ENCODE data around the gene RAC3.

DNA sequence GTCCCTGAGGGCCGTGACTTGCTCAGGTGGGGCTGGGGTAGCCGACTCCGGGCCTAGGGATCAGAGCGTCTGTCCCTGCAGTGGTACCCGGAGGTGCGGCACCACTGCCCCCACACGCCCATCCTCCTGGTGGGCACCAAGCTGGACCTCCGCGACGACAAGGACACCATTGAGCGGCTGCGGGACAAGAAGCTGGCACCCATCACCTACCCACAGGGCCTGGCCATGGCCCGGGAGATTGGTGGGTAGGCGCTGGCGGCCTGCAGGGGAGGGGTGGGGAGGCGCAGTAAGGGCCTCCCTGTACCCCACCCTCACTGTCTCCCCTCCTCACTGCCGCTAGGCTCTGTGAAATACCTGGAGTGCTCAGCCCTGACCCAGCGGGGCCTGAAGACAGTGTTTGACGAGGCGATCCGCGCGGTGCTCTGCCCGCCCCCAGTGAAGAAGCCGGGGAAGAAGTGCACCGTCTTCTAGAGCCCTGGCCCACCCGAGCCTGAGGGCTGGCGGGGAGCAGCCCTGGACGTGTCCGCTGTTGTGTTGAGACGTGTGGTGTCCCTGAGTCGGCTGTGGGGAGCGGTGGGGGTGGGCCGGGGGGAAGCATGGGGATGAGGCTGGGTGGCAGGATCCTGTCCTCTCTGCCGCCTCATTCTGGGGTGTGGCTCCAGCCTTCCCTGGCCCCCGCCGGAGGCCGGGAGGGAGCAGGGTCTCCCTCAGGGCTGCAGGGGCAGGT is 2.0 kb downstream of the RAC3 start:
- TF ChIP-seq, protein P1, sequence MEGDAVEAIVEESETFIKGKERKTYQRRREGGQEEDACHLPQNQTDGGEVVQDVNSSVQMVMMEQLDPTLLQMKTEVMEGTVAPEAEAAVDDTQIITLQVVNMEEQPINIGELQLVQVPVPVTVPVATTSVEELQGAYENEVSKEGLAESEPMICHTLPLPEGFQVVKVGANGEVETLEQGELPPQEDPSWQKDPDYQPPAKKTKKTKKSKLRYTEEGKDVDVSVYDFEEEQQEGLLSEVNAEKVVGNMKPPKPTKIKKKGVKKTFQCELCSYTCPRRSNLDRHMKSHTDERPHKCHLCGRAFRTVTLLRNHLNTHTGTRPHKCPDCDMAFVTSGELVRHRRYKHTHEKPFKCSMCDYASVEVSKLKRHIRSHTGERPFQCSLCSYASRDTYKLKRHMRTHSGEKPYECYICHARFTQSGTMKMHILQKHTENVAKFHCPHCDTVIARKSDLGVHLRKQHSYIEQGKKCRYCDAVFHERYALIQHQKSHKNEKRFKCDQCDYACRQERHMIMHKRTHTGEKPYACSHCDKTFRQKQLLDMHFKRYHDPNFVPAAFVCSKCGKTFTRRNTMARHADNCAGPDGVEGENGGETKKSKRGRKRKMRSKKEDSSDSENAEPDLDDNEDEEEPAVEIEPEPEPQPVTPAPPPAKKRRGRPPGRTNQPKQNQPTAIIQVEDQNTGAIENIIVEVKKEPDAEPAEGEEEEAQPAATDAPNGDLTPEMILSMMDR (IDR thresholded peaks at IDR 0.05; ENCODE audit: insufficient read depth, low read depth, low read length) = no peak
- TF ChIP-seq EZH2 (IDR thresholded peaks at IDR 0.05; ENCODE audit: insufficient read depth, low read length) = no peak

Data from astrocyte (in vitro differentiated cells and primary cell).